ENCODE measurements around the gene BSCL2. TPM values are rescaled to one million over a fixed set of nuclear protein-coding genes. Genes with fewer than 3 reads are reported as not detected.
"Not testable (repeated sequence)": the region's sequence is repeated elsewhere in the genome, so short reads cannot be mapped to it uniquely, and the experiment has no call there.

BSCL2 gene
- total RNA-seq, 2 experiments from 2014 or later: 29.9 to 39.4 TPM

DNA sequence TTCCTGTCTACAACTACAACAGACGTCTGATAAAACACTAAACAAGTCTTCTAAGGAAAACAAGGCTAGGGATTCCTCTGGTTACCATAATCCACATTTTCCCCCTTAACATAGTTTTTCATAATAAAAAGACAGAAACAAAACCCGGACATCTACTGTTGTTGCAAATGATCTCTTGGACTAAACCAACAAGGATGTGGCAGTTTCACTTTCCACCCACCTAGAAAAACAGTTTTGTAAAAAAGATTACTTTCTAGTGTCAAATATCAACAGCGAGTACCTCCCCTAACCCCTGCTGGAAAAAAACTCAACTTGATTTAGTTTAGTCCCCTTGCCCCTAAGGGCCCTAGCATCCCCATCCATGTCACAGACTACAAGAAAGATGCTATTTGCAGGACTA lies 5.6 kb upstream of the BSCL2 start:
- ATAC-seq (ENCODE audit: low read depth) (no peak), DNase-seq (no peak)
- POLR2A ChIA-PET: interaction anchor here (0.6 to 8.3 kb wide), 5 partner anchors 13 to 144 kb away, joined by 3 to 107 read pairs (median 4); partner anchors contain the start of genes HNRNPUL2, POLR2G and TTC9C
- Mint-ChIP-seq H3K4me3 (peak overlapping the region; percentile 14), H3K27me3 (no peaks in the 10 kb centered on the region), H3K27ac (peak overlapping the region; percentile 84), H3K36me3 (peaks cover 39% of the 10 kb centered on the region), H3K4me1 (peaks cover 66% of the 10 kb centered on the region), H3K9me3 (no peaks in the 10 kb centered on the region)

GRCh38 chr11:62712276-62712812 lies 5.1 kb upstream of the BSCL2 start:
- POLR2A ChIA-PET: interaction anchor here (0.6 to 8.3 kb wide), 6 partner anchors 14 to 1526 kb away, joined by 3 to 107 read pairs (median 4); partner anchors contain the start of genes HNRNPUL2, INTS5, POLR2G and TTC9C
- Mint-ChIP-seq H3K27ac (peak overlapping the region; percentile 84), H3K9me3 (no peaks in the 10 kb centered on the region), H3K27me3 (no peaks in the 10 kb centered on the region), H3K36me3 (peaks cover 37% of the 10 kb centered on the region), H3K4me1 (peaks cover 63% of the 10 kb centered on the region), H3K4me3 (no peak overlapping the region)
- DNase-seq (no peak), ATAC-seq (ENCODE audit: low read depth) (no peak)

DNA sequence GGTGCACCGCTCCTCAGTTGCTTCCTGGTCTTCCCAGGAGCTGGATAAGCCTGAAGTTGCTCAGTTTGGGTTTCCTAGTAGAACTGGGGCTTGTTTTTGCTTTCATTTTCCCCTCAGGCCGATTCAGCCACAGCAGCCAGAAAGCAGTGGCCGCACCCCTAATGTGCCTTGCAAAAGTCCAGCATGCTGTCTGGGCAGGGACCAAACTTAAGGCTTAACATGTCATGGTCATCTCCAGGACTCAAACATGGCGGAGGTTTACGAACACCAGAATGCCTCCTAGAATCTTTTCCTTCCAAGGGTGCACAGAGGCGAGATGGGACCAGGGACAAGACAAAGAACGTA lies 2.7 kb upstream of the BSCL2 start:
- no peak for DNase-seq
- POLR2A ChIA-PET: interaction anchor here (0.7 to 8.3 kb wide), 24 partner anchors 10 to 171 kb away, joined by 3 to 107 read pairs (median 6); partner anchors contain the start of genes C11orf98, CSKMT, EEF1G and GANAB
- H3K4me3 Mint-ChIP-seq: peak overlapping the region; percentile 91

DNA sequence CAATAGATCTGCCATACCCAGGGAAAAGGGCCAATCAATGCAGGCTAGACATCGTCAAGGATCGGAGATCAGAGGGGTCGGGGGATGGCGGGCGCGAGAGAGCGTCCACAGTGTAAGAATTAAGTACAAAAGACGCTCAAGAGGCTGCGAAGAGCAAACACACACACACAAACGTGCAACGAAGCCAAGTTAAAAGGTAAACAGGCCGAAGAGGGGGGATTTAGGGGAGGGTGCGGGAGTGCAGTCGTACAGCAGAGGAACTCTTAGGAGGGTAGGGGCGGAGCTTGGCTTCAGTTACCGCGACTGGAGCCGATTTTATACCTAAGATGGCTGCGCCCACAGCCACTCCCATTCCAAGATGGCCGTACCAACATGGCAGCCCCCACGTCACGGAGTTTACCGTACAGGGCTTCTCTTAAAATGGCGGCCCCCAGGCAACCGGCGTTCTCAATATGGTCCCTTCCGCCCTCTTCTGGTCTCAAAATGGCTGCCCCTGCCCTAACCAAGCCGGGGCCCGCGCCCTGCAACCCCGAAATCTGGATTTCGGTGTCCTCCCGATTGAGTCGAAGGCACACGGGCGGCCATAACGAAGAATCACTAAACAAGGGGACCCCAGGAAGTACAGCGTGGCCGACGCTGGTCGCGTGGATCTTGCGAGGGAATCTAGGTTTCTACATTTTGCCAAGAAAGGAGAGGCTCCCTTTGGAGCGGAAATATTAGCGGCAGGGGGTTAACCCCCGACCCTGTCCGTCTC lies 2.2 kb upstream of the BSCL2 start:
- Mint-ChIP-seq H3K9me3 (no peaks in the 10 kb centered on the region), H3K36me3 (peaks cover 23% of the 10 kb centered on the region), H3K4me3 (peak overlapping the region; percentile 91), H3K4me1 (peaks cover 61% of the 10 kb centered on the region), H3K27ac (peak overlapping the region; percentile 98), H3K27me3 (no peaks in the 10 kb centered on the region)
- POLR2A ChIA-PET: interaction anchor here (0.6 to 8.3 kb wide), 37 partner anchors 8 to 280 kb away, joined by 3 to 107 read pairs (median 5); partner anchors contain the start of genes C11orf98, CSKMT, EEF1G and GANAB
- DNase-seq: peak; percentile 87
- peak; percentile 81 for ATAC-seq (ENCODE audit: low read depth)

More for the DNA sequence above, 2.7 kb upstream of the BSCL2 start:
- Mint-ChIP-seq H3K36me3 (peaks cover 27% of the 10 kb centered on the region), H3K27me3 (no peaks in the 10 kb centered on the region), H3K4me1 (peaks cover 63% of the 10 kb centered on the region), H3K9me3 (no peaks in the 10 kb centered on the region), H3K27ac (peak overlapping the region; percentile 98)
- no peak for ATAC-seq (ENCODE audit: low read depth)

DNA sequence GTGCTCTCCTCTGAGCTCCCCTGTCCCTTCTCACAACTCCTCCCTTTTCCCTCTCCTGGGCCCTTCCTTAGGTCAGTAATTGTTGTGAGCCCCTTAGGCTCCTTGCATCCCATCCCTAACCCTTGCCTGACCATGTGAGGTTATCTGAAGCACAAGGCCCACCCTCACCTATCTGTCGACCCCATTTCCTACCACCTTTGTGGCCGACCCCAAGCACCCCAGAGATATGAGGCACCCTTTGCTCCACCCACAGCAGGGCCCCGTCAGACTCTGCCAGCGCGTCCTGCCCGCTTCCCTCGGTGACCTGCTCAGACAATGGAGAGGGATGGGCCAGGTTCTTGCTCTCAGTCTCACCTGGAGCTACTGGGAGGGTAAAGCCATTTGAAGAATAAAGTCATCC lies 1.6 kb upstream of the BSCL2 start:
- POLR2A ChIA-PET: interaction anchor here (0.6 to 8.3 kb wide), 34 partner anchors 8 to 280 kb away, joined by 3 to 107 read pairs (median 5); partner anchors contain the start of genes C11orf98, CSKMT, EEF1G and GANAB
- Mint-ChIP-seq H3K27ac (peak overlapping the region; percentile 98), H3K4me1 (peaks cover 55% of the 10 kb centered on the region), H3K36me3 (peaks cover 19% of the 10 kb centered on the region), H3K9me3 (no peaks in the 10 kb centered on the region), H3K4me3 (peak overlapping the region; percentile 91), H3K27me3 (no peaks in the 10 kb centered on the region)
- DNase-seq (peak; percentile 67), ATAC-seq (ENCODE audit: low read depth) (peak; percentile 43)

- Mint-ChIP-seq H3K27me3 (no peaks in the 10 kb centered on the region), H3K4me3 (peak overlapping the region; percentile 91), H3K9me3 (no peaks in the 10 kb centered on the region), H3K4me1 (peaks cover 51% of the 10 kb centered on the region), H3K36me3 (peaks cover 15% of the 10 kb centered on the region), H3K27ac (peak overlapping the region; percentile 98)
- ATAC-seq (ENCODE audit: low read depth): no peak
- POLR2A ChIA-PET: interaction anchor here (0.6 to 8.3 kb wide), 28 partner anchors 7 to 279 kb away, joined by 3 to 107 read pairs (median 6); partner anchors contain the start of genes C11orf98, CSKMT, EEF1G and GANAB
- no peak for DNase-seq
Measured at GRCh38 chr11:62708392-62708791, 1.2 kb upstream of the BSCL2 start.

DNA sequence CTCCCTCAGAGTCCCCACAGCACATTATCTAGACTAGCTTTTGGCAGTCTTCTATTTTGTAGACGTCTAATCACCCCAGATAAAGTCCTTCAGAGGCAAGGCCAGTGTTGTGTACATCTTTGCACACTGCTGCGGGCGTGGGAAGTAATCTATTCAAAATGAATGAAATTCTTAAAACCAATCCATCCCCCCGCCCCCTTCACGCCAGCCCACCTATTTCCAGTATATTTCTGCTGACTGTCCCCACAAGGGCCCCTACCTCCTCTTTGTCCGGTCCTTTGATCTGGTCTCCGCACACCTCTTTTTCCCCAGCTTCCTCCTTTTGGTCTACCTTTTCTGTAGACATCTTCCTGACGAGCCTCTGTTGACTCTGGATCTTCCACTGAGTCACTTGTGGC lies 375 bp downstream of the BSCL2 start:
- no peak for ATAC-seq (ENCODE audit: low read depth)
- Mint-ChIP-seq H3K27me3 (no peaks in the 10 kb centered on the region), H3K4me1 (peaks cover 39% of the 10 kb centered on the region), H3K4me3 (peak overlapping the region; percentile 91), H3K27ac (peak overlapping the region; percentile 73), H3K9me3 (no peaks in the 10 kb centered on the region), H3K36me3 (peaks cover 16% of the 10 kb centered on the region)
- POLR2A ChIA-PET: interaction anchor here (0.8 to 8.3 kb wide), 10 partner anchors 20 to 174 kb away, joined by 3 to 107 read pairs (median 24); partner anchors contain the start of genes C11orf98, CSKMT, HNRNPUL2 and LBHD1
- no peak for DNase-seq

DNA sequence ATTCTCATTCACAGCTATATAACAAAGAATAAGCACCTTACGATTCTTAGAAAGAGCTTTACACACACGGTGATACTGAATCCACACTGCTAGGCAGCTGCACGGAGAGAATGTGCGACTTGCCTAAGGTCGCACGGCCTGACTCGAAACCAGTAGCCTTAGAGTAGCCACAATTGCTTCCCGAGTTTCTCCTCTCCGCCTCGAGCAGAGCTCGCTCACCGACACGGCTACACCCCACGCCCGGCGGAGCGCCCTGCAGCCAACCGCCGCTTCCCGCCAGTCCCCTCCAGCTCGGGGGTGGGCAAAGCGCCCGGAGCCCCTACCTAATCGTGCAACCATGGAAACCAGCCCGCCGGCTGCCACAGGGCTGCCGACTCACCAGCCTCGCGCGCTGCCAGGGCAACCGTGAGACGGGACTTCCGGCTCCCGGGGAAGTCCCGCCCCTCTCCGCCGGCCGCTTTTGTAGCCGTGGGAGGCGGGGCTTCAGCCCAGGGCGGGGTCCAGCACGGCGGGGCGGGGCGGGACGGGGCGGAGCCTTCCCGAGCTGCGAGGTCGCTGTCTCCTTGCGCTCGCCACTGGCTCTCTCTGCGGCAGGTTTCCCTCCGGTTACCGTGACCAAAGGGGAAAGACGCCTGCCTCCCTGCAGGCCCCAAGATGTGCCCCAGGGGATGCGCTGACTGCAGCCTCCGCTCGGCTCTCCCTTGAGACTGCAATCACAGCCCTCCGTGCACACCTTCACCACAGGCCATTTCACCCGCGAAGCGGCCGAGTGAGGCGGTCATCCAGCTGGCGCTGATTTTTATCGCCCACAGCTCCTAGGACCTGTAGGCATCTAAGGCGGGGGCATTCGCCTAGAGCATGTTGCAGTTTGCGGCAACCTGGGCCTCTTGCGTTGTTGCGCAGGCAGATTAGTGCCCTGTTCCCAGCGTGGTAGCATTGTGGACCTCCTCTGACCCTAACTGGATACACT lies 1.1 kb downstream of the BSCL2 start:
- Mint-ChIP-seq H3K27ac (peak overlapping the region; percentile 73), H3K4me1 (peaks cover 39% of the 10 kb centered on the region), H3K4me3 (peak overlapping the region; percentile 91), H3K27me3 (no peaks in the 10 kb centered on the region), H3K36me3 (peaks cover 16% of the 10 kb centered on the region), H3K9me3 (no peaks in the 10 kb centered on the region)
- DNase-seq: peak; percentile 95
- ATAC-seq (ENCODE audit: low read depth): peak; percentile 43
- POLR2A ChIA-PET: interaction anchor here (0.5 to 8.3 kb wide), 22 partner anchors 10 to 175 kb away, joined by 3 to 107 read pairs (median 4); partner anchors contain the start of genes C11orf98, CSKMT, HNRNPUL2 and LBHD1

DNA sequence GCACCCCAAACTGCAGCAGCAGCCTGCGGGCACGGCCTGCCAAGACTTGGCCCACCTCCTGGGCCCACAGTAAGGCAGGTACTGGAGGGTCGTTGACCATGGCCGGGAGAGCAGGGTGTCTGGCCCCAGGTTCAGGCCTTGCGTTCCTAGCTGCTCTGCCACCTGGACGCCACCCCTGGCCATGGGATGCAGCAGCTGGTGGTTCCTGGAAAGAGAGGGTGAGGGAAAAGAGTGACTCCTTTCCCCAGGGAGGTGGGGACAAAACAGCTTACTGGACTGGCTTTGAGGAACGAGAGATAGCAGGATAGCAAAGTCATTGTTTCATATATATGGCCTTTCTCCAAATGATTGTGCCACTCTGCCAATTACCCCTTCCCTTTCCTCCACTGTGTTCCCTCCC lies 1.8 kb downstream of the BSCL2 start:
- Mint-ChIP-seq H3K4me1 (peaks cover 35% of the 10 kb centered on the region), H3K27ac (peak overlapping the region; percentile 73), H3K9me3 (no peaks in the 10 kb centered on the region), H3K4me3 (peak overlapping the region; percentile 91), H3K27me3 (no peaks in the 10 kb centered on the region), H3K36me3 (peaks cover 13% of the 10 kb centered on the region)
- POLR2A ChIA-PET: interaction anchor here (0.7 to 8.3 kb wide), 18 partner anchors 9 to 176 kb away, joined by 3 to 107 read pairs (median 4); partner anchors contain the start of genes C11orf98, CSKMT, HNRNPUL2 and LBHD1
- no peak for ATAC-seq (ENCODE audit: low read depth)
- no peak for DNase-seq

GRCh38 chr11:62703921-62704320 lies 3.3 kb downstream of the BSCL2 start:
- H3K27me3 Mint-ChIP-seq; H3K27ac Mint-ChIP-seq; H3K4me3 Mint-ChIP-seq; H3K9me3 Mint-ChIP-seq; DNase-seq; ATAC-seq (ENCODE audit: low read depth): not testable (repeated sequence)
- POLR2A ChIA-PET: interaction anchor here (0.6 to 1.0 kb wide), 2 partner anchors 15 to 131 kb away, joined by 3 to 5 read pairs; partner anchors contain the start of gene EEF1G
- Mint-ChIP-seq H3K36me3 (peaks cover 12% of the 10 kb centered on the region), H3K4me1 (peaks cover 26% of the 10 kb centered on the region)

- DNase-seq (no peak), ATAC-seq (ENCODE audit: low read depth) (no peak)
- POLR2A ChIA-PET: interaction anchor here (1.1 to 1.8 kb wide), 2 partner anchors 80 to 139 kb away, joined by 3 to 4 read pairs; no protein-coding TSS in a partner anchor
- Mint-ChIP-seq H3K4me3 (no peak overlapping the region), H3K36me3 (peaks cover 12% of the 10 kb centered on the region), H3K4me1 (peaks cover 15% of the 10 kb centered on the region), H3K27me3 (no peaks in the 10 kb centered on the region), H3K27ac (no peak overlapping the region), H3K9me3 (no peaks in the 10 kb centered on the region)
Measured at GRCh38 chr11:62702246-62702645, 5.0 kb downstream of the BSCL2 start.

Data from activated naive CD8-positive, alpha-beta T cell treated with anti-CD3 and anti-CD28 coated beads, Interleukin-2, amount 10 ng/mL, durations not matched to agents 7 days and 5 days (primary cell).